ENCODE data around the gene SLC12A6.

Gene SLC12A6

DNA sequence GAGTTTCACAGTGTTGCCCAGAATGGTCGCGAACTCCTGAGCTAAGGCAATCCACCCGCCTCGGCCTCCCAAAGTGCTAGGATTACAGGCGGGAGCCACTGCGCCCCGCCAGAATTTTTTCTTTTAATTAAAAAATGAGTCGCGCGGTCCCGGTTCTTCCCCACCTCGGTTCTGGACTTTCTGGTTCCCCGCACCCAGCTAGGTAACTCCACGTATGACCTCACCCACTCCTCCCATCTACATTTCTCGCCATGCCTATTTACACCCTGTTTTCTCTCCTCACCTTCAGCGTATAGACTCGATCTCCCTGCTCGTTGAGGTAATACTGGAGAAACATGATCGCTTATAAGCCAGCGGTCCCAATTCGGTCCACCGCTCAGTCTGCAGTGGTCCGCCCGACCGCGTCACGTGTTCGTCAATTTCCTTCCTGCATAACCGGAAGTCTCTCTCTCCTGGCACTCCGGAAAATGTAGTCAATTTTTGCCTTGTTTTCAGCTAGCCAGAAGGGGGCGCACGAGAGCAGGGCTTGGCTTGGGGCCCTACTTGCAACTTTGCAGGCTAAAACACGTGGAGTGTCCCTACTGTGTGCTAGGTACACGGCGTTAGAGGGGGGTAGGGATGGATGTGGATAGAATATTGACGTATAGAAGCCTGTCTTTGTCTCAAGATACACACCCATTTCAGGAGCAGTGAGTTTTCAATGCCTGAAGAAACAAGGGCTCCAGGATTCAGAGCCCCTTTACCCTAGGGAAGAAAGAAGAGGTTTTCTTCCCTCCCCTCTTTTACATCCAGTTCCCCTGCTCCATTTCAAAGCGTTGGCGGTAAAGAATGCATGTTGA, 5.4 kb upstream of the SLC12A6 start, which contains the start of the genes NOP10 and NUTM1:
Gene NOP10, minus strand, starts transcription at position 400 of the 839 bp plus-strand sequence. Its CDS starts 63 bp downstream, at position 337.
Gene NUTM1, plus strand, starts transcription at position 579 of the 839 bp plus-strand sequence. CDS start 382 bp downstream, outside the sequence.
- DNase-seq: peak; percentile 97
- TF ChIP-seq POLR2A (IDR thresholded peaks at IDR 0.05; ENCODE audit: low read length): peak; percentile 94
- no peak for TF ChIP-seq GATA1 (IDR thresholded peaks at IDR 0.05; ENCODE audit: low read depth, low read length)

DNA sequence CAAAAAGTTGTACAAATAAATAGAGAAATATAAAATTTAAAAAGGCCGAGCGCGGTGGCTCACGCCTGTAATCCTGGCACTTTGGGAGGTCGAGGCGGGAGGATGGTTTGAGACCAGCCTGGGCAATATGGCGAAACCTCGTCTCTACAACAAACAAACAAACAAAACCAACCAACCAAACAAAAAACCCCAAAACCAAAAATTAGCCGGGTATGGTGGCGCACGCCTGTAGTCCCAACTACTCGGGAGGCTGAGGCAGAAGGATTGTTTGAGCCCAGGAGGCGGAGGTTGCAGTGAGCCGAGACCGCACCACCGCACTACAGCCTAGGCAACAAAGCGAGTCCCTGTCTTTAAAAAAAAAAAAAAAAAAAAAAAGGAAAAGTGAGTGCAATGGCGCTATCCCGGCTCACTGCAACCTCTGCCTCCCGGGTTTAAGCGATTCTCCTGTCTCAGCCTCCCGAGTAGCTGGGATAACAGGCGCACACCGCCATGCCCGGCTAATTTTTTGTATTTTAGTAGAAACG, 4.7 kb upstream of the SLC12A6 start:
- DNase-seq: peak; percentile 56 to 61

DNA sequence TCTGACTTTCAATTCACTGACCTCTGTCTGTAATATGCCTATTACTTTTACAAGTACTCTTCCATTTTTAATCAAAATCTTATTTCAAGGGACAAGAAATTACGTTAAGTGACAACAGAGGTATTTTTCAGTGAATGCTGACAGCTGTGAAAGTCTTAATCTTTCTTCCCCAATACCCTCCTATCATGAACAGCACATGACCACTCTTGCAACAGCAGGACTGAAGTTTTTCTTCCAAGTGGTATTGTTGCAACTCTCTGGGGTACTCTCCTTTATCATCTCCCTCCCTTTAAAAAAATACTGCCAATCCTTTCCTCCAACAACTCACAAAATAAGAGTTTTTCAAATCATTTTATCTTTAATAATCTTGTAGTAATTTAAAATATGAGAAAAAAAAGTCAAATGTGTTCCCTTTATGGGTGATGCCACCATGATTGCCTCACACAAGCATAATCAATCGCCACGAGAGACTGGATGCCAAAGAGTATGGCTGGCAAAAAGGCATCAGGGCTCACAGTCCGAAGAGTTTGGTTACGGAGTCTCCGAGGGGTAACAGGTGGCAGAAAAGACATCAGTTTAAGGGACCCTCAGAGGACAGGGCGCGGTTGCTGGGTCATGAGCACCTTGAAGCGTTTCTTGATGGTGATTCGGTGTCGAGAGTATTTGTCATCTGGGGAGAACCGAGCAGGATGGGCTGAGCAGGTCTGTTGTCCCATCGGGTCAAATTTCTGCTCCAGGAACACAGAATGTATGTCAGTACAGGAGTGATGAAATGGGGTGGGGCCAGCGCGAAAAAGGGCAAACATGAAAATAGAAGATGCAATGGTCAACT, 4.0 kb upstream of the SLC12A6 start:
- TF ChIP-seq POLR2A (IDR thresholded peaks at IDR 0.05; ENCODE audit: low read length) (no peak), GATA1 (IDR thresholded peaks at IDR 0.05; ENCODE audit: low read depth, low read length) (no peak)

DNA sequence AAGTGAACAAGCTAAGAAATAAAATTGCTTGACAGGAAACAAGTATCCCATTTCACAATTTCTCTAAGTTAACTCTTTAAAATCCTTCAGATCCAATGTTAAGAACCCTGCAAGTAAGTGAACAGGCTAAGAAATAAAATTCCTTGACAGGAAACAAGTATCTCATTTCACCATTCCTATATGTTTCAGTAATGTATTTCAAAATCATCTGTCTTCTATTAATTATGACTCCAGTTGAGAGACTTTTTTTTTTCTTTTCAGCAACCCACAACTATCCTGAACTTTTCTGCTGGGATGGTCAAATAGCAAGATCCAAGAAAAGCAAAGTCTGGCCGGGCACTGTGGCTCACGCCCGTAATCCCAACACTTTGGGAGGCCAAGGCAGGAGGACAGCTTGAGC, 2.4 kb upstream of the SLC12A6 start:
- no peak for DNase-seq
- TF ChIP-seq GATA1 (IDR thresholded peaks at IDR 0.05; ENCODE audit: low read depth, low read length): no peak
- TF ChIP-seq POLR2A (IDR thresholded peaks at IDR 0.05; ENCODE audit: low read length): no peak

More for the DNA sequence above, 4.0 kb upstream of the SLC12A6 start:
- peak; percentile 50 to 66 for DNase-seq

DNA sequence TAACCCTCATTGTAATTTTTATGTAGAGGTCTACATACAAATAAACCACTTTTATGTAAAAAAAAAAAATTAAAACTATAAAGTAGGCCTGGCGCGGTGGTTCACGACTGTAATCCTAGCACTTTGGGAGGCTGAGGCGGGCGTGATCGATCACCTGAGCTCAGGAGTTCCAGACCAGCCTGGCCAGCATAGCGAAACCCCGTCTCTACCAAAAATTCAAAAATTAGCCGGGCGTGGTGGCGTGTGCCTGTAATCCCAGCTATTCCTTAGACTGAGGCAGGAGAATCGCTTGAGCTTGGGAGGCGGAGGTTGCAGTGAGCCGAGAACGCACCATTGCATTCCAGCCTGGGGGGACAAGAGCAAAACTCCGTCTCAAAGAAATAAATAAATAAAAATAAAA, 766 bp upstream of the SLC12A6 start:
- DNase-seq: no peak
- TF ChIP-seq POLR2A (IDR thresholded peaks at IDR 0.05; ENCODE audit: low read length) (no peak), GATA1 (IDR thresholded peaks at IDR 0.05; ENCODE audit: low read depth, low read length) (no peak)

DNA sequence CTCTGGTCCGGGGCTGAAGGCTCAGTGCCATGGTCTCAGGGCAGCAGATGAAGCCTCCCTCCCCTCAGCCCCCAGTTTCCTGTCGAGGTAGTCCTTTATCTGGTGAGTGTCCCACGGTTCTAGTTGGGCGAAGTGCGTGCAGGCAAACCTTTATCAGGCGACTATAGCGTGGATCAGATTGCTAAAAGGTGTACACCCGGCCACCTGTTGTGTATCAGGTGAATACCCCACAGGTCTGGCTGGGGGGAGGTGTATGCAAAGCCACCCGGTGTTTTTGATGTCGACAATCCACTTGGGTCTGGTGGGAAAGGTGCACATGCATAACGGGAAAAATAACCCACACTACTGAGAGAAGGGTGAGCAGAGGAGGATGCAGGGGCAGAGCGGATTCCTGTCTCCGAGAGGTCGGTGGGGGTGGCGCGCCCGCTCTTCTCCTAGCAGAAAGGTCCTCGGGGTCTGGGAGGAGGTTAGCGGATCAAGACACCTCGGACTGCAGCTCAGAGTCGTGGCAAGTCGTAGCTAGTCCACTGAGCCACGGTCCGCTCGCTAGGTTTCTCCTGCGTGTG, 507 bp downstream of the SLC12A6 start:
- DNase-seq: peak; percentile 59 to 72

DNA sequence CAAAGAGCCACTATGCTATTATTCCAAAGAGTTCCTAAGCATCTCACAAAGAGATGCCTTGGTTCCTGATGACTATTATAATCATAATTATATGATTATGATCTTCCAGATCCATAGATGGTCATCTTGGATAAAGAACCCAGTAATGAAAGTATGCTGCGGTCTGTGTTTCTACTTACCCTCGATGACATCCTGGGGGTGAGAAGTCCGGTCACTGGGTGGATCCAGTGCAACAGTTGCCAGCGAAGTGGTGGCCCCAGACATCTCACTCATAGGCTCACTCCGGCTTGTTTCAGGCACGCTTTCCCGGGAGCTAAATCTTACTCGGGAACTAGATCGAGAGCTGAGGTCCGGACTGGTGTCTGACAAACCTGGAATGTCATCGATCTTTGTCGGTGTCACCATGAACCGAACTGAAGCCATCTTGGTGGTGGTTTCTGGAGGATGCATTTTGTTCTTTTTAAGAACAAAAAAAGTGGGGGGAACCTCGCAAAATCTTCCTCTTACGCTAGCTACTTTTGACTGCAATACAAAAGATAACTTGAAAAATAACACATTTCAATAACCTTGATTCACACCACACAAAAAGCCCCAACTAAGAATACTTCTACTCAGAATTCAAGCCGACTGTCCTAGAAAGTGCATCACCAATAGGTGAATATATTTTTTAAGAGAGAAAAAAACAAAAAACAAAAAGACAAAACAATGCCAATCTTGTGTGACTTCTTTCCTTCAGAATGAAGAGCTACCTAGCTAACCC, 1.2 kb downstream of the SLC12A6 start:
- TF ChIP-seq POLR2A (IDR thresholded peaks at IDR 0.05; ENCODE audit: low read length) (peak; percentile 30), GATA1 (IDR thresholded peaks at IDR 0.05; ENCODE audit: low read depth, low read length) (no peak)
- peak; percentile 25 to 53 for DNase-seq

More for the DNA sequence above, 507 bp downstream of the SLC12A6 start:
- TF ChIP-seq POLR2A (IDR thresholded peaks at IDR 0.05; ENCODE audit: low read length) (no peak), GATA1 (IDR thresholded peaks at IDR 0.05; ENCODE audit: low read depth, low read length) (no peak)

DNA sequence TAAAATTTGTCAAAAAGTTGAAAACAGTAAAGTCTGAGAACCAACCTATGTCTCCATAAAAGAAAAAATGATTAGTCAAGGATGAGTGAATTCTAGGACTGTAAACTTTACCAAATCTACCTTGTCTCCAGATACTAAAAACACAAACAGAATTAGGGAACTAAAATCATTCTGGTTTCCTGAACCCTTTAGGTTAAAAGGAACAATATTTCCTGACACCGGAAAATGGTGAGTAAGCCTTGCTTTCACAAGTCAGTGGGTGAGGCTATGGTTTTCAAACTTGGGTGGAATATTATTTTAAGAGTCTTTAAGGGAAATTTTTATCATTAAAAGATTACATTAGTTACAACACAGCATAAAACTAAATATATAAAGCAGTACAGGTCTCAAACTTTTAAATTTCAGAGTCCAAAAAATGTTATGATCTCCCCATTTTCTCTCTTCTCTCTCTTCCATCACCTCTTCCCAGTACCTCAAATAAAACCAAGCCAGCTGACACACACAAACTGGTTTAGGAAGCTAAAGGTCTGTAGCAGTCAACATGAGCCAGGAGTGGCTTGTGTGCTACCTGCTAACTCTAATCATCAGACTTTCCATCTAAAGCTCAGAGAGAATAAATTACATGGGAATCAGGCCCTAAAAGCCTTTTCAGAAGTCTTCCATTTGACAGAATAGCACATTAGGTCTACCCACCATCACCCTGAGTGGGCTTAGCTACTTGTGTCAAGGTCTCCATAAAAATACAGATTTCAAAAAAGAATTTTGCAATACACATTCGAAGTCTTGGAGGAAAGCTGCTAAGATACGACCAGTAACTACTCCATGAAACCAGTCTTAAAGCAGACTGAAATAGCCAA, 2.2 kb downstream of the SLC12A6 start:
- peak; percentile 50 to 66 for DNase-seq
- TF ChIP-seq POLR2A (IDR thresholded peaks at IDR 0.05; ENCODE audit: low read length): no peak
- TF ChIP-seq GATA1 (IDR thresholded peaks at IDR 0.05; ENCODE audit: low read depth, low read length): no peak

DNA sequence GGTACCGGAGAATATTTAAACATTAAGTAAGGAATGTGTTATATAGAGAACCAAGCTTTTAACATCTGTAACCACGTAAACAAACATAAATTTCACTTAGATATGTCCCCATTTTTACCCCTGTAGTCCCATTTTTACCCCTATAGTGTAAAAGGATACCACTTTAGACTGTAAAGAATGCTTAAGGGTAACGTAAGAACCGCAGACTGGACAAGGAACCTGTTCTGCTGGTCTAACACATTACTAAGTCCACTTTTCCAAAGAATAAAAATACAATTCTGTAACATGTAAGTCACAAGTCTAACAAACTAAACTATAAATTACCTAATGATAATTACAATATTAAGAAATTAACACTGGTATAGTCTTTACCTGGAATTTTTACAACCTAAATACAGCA, 2.9 kb downstream of the SLC12A6 start:
- TF ChIP-seq POLR2A (IDR thresholded peaks at IDR 0.05; ENCODE audit: low read length): no peak
- no peak for TF ChIP-seq GATA1 (IDR thresholded peaks at IDR 0.05; ENCODE audit: low read depth, low read length)
- peak; percentile 40 to 51 for DNase-seq

DNA sequence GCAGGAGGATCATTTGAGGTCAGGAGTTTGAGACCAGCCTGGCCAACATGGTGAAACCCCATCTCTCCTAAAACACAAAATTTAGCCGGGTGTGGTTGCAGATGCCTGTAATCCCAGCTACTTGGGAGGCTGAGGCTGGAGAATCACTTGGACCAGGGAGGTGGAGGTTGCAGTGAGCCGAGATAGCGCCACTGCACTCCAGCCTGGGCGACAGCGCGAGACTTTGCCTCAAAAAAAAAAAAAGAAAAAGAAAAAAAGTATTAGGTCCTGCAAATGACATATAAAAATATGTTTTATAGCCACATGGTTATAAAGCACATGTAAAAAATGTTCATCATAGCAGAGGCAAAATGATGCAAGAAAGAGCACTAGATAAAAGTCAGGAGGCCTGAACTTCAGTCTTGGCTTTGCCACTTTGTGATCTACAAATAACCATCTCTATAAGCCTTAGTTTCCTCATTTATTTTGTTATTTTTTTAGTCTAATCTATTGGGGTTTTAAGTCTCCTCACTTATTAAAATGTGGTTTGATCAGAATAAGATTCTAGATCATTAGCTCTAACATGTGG, 4.9 kb downstream of the SLC12A6 start:
- TF ChIP-seq GATA1 (IDR thresholded peaks at IDR 0.05; ENCODE audit: low read depth, low read length) (no peak), POLR2A (IDR thresholded peaks at IDR 0.05; ENCODE audit: low read length) (no peak)
- DNase-seq: peak; percentile 32 to 41

DNA sequence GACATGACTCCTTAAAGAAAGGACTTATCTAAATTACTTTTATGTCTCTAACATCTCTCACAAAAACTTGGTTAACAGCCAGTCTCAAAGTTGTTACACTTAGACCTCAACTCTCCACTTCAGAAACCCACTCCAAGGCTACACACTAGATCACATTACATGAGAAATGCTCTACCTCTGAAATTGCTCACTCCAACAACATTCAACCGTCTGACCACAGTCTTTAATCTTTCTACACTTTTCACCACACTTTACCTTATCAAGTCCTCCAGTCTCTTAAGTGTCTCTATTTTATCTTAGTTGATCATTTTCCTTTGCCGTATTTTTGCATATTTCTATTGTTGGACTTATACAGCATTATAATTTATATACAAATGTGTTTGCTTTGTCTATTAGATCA, 5.8 kb downstream of the SLC12A6 start:
- peak; percentile 58 to 84 for DNase-seq
- TF ChIP-seq POLR2A (IDR thresholded peaks at IDR 0.05; ENCODE audit: low read length) (peak; percentile 38), GATA1 (IDR thresholded peaks at IDR 0.05; ENCODE audit: low read depth, low read length) (no peak)

DNA sequence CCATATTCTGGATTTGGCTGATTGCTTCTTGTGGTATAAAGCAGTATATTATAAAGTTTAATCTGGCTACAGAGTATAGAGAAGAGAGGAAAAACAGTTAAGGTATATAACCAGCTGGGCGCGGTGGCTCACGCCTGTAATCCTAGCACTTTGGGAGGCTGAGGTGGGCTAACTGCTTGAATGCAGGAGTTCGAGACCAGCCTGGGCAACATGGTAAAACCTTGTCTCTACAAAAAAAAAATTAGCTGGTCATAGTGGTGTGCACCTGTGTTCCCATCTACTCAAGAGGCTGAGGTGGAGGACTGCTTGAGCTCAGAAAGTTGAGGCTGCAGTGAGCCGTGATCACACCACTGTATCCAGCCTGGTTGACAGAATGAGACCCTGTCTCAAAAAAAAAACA, 7.3 kb downstream of the SLC12A6 start:
- no peak for DNase-seq
- no peak for TF ChIP-seq GATA1 (IDR thresholded peaks at IDR 0.05; ENCODE audit: low read depth, low read length)
- TF ChIP-seq POLR2A (IDR thresholded peaks at IDR 0.05; ENCODE audit: low read length): no peak
